ENCODE results near the gene LRMDA.
A peak's percentile ranks its signal among the peaks of the same experiment; 100 is the strongest.

The LRMDA gene

DNA sequence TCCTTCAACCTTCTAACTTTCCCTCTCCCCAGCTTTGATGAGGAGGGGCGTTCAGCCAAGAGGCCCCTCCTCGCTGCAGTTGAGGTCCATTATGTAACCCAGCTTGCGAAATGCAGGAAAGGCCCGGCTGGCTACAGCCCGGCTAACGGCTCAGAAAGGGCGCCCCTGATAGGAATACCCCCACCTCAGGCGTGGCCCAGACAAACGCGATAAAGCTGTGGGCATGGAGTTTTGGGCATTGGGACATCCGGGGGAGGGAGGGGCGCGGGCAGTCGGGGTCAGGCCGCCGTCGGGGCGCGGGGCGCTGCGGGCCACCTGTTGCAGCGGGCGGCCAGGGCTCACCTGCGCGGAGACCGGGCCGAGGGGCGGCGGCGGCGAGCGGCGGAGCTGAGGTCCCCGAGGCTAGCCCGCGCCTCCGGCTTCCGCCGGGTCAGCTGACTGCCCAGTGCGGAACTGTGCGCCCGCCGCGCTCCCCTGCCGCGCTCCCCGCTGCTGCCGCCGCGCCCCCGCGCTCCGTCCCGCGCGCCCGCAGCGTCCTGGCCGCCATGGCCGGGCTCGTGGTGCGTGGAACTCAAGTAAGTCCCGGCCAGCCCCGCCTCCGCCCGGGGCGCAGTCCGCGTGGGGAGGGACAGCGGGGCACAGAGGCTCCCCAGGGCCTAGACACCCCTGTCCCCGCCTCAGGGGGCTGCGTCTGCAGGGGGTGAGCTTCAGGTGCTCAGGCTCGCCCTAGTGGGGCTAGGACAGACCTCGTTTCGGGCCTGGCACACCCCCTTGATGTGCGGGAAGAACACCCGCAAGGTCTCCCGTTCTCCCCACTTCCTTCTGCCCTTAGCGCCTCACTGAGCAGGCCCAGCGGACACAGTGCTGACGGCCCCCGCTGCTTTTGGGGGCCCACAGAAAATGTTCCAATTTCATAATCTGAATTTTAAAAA lies at the start of gene LRMDA:
LRMDA (plus strand) TSS at position 445 of the 932 bp plus-strand sequence.
- DNase-seq, result no peak

GRCh38 chr10:75386128-75386527 lies 45.3 kb upstream of the LRMDA start:
- DNase-seq, result no peak

DNA sequence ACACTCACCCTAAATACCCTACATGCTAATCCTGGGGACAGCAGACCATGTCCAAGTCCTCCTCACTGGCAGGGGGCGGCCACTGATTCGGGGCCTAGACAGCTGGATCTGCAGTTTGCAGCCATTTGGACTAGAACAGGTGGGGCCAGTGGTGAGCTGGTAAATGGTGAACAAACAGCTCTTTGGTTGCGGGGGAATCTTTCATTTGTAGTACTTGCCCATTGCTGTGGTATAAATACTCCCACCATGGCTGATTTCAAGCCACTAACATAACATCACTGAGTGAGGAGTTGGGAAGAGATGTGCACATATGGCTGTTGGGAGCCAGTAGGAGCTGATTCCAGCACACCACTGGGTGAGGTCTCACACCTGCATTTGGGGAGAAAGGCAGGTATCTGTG lies 43.3 kb upstream of the LRMDA start:
- DNase-seq, result no peak

DNA sequence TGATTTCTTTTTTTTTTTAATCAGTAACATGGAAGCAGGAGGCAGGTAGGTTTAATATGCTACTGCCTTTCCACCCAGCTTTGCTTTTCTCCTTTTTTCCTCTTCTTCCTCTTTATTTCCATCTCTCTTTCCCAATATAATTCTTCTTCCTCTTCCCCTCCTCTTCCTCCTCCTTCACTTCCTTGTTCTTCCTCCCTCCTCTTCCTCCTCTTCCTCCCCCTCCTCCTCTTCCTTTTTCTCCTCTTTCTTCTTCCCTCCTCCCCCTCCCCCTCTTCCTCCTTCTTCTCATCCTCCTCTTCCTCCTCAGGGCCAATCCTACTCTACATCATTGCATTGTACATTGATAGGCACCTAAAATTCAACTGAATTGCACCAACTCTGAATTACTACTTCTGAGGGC lies 41.2 kb upstream of the LRMDA start:
- no peak for DNase-seq

- no peak for DNase-seq
Measured at GRCh38 chr10:75392271-75392670, 39.2 kb upstream of the LRMDA start.

GRCh38 chr10:75392744-75393143 lies 38.7 kb upstream of the LRMDA start:
- DNase-seq, result no peak

GRCh38 chr10:75394221-75394620 lies 37.2 kb upstream of the LRMDA start:
- no peak for DNase-seq

DNA sequence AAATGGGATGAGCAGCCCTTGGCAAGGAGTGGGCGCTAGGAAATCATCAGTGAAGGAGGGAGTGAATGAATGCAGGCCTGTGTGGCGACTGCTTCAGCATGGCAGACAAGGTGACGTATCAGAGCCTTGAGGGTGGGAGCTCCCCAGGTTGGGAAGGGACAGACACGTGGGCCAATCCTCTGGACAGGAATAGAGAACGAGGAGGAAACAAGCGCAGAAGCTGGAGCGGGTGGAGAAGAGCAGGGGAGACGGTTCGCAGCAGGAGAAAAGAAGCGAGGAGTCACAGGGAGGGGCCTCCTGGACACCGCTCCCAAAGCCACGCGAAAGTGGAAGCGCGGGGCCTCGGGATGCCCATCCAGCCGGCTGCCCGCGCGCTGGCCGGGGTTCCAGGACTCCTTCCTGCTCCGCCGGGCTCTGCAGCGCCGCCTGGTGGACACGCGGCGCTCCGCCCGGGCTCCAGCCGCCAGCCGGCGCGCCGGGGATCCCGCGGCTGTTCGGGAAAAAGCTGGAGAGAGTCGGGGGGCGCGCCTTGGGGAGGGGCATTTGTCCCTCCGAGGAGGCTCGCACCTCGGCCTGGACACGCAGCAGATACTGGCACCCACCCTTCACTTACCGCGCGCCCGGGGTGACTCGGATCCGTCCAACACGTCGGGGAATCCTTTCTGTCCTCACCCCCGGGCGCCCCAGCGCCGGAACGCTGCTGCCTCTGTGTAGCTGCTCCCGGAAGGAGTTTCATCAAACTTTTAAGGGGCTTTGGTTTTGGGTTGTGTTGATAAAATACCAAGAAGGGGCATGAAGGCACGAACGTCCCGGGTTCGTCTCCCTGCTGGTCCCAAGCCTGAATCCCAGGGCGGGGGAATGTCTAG lies 36.1 kb upstream of the LRMDA start:
- DNase-seq, result no peak

- DNase-seq, result no peak
Measured at GRCh38 chr10:75395932-75396630, 35.3 kb upstream of the LRMDA start.

GRCh38 chr10:75396631-75397495 lies 34.6 kb upstream of the LRMDA start:
- no peak for DNase-seq

DNA sequence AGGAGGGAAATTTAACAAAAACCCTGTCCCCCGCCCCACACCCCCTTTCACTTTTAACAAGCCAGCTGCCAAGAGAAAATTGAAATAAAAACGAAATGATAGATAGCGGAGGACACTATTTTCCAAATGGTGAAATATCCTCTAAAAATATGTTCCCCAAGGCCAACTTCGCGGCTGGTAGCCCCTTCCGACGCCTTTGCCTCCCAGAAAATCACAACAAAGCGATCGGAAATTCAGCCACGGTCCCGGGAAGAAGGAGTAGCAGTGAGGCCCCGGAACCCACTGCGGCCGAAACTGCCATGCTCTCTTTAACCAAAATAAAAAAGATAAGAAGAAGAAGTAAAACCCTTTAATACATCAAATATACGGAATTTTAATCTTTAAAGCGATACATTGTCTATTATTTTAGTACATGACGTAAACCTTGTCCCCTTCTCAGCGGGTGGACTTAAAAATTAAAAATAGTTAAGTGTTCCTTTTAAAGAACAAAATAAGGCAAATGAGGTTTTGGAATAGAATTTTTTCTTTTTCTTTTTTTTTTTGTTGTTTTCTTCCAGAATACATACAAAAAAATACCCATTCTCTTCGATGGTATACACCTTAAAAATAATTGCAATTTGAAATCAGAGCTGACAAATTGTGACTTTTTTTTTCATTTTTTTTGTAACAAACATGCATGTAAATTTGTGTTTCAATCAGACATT lies 33.8 kb upstream of the LRMDA start:
- DNase-seq, result no peak

DNA sequence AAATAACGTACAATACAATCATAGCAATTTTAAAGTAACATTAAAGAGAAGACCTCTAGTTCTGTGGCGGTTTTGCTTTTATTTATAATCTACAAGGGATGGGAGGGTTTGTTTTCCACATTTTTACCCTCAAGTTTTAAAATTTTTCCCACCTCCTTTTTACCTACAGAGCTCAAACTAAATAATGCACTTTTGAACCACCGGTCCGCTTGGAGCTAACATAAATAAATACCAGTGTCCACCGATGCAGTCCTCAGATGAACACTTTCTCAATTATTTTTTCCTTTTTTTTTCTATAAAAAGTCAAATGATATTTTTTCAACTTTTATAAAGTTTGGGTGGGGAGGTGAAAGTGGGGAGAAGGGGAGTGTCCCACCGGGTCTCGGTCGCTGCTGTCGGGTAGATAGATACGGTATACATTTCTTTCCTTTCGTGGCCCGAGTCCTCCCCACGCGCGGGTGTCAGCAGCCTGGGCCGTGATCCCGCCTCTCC lies 33.2 kb upstream of the LRMDA start:
- no peak for DNase-seq

- DNase-seq, result no peak
Measured at GRCh38 chr10:75398692-75399460, 32.5 kb upstream of the LRMDA start.

DNA sequence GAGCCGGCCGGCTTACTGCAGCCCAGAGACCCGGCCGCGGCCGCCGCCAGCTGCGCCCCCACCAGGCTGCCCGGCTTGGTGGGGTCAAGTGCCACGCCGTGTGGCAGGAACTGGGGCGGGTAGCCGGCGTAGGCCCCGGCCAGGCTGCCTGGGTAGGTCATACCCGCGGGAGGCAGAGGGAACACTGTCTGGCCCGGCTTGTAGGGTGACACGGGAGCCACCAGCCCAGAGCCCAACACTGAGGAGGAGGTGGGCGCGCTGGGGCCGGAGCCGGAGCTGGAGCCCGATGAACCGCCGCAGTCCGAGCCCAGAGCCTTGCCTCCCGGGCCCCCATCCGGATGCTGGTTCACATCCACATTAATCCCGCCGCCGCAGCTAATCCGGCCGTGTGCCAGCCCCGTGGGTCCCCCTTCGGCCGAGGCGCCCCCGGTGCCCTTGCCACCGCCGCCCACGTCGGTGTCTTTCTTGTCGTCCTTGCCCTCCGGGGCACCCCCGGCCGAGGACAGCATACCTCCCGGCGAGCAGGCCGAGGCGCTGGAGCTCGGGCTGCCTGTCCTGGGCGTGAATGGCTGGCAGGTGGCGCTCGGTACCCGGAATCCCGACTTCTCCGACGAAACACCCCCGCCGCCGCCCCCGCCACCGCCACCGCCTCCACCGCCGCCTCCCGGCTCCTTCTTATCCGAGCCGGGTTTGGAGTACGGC lies 31.8 kb upstream of the LRMDA start:
- peak; percentile 41 for DNase-seq

- DNase-seq, result no peak
Measured at GRCh38 chr10:75400163-75400770, 31.2 kb upstream of the LRMDA start.

- no peak for DNase-seq
Measured at GRCh38 chr10:75400771-75401568, 30.5 kb upstream of the LRMDA start.

GRCh38 chr10:75401569-75402485 lies 29.6 kb upstream of the LRMDA start, which contains the start of gene ZNF503:
ZNF503 (minus strand) TSS chr10:75401764; CDS start chr10:75401419, 345 bp downstream.
- peak; percentile 76 for DNase-seq

Data from GOT3 (cell line).